Mesodermal cell (in vitro differentiated cells): ENCODE measurements around the gene CEP20.

ENCODE experiments used
- H3K27ac ChIP-seq: 2 replicates; pipeline ENCODE4 v1.7.0; 2013; ENCODE audit warnings: mild to moderate bottlenecking, low read depth, low read length, moderate library complexity; ENCODE audit not compliant: severe bottlenecking
- H3K36me3 ChIP-seq: 2 replicates; pipeline ENCODE4 v1.7.1; 2013; ENCODE audit warnings: mild to moderate bottlenecking, low read length, moderate library complexity; ENCODE audit not compliant: control insufficient read depth, insufficient read depth
- H3K4me1 ChIP-seq: one replicate; pipeline ENCODE4 v1.7.1; 2013; ENCODE audit warnings: mild to moderate bottlenecking, low read length; ENCODE audit not compliant: insufficient read depth, control insufficient read depth, poor library complexity, severe bottlenecking
- H3K4me3 ChIP-seq: 2 replicates; pipeline ENCODE4 v1.7.0; 2013; ENCODE audit warnings: low read length, control low read depth, mild to moderate bottlenecking; ENCODE audit not compliant: insufficient read depth, poor library complexity, severe bottlenecking; ENCODE audit errors: extremely low read depth
- H3K9me3 ChIP-seq: 2 replicates; pipeline ENCODE4 v1.7.1; 2013; ENCODE audit warnings: mild to moderate bottlenecking, low read length, moderate library complexity; ENCODE audit not compliant: control insufficient read depth
- WGBS, 2 experiments: methylation state at CpG; one replicate each; pipeline ENCODE4 v1.1.5; 2013; ENCODE audit warnings: missing lambda C conversion rate in 2 of 2; ENCODE audit not compliant: insufficient coverage in 2 of 2; 5-methylcytosine and 5-hydroxymethylcytosine counted together

The CEP20 gene

GRCh38 chr16:15833541-15833940 lies 54.9 kb downstream of the CEP20 start:
- 91 to 93% methylated on average over 5 to 8 of the region's 9 CpGs for WGBS, 2 experiments
- Histone ChIP-seq H3K27ac (no peak overlapping the region), H3K36me3 (no peaks in the 10 kb centered on the region), H3K9me3 (no peaks in the 10 kb centered on the region), H3K4me1 (no peaks in the 10 kb centered on the region), H3K4me3 (no peak overlapping the region)

- no peaks in the 10 kb centered on the region for H3K4me1 ChIP-seq
- no peaks in the 10 kb centered on the region for H3K9me3 ChIP-seq
- WGBS, 2 experiments = 93 to 100% methylated on average over 3 to 4 of the region's 6 CpGs
- H3K27ac ChIP-seq = no peak overlapping the region
- no peak overlapping the region for H3K4me3 ChIP-seq
- no peaks in the 10 kb centered on the region for H3K36me3 ChIP-seq
Observed at GRCh38 chr16:15832241-15832640, 56.2 kb downstream of the CEP20 start.

DNA sequence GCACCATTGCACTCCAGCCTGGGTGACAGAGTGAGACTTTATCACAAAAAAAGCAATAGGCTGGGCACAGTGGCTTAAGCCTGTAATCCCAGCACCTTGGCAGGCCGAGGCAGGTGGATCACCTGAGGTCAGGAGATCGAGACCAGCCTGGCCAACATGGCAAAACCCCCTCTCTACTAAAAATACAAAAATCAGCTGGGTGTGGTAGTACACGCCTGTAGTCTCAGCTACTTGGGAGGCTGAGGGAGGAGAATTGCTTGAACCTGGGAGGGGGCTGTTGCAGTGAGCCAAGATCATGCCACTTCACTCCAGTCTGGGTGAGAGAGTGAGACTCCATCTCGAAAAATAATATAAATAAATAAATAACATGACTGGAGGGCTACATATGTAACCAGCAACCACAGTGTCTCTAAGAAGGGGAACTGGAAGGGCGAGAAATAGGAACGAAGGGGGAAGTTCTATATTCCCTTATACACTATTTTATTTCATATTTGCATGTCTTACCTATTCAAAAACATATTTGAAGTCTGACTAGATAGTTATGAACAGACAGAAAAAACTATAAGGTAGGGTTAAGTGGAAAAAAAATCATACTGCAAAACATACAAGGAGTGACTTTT lies 57.5 kb downstream of the CEP20 start:
- Histone ChIP-seq H3K36me3 (no peaks in the 10 kb centered on the region), H3K9me3 (no peaks in the 10 kb centered on the region), H3K4me3 (no peak overlapping the region), H3K4me1 (no peaks in the 10 kb centered on the region), H3K27ac (no peak overlapping the region)
- WGBS, 2 experiments = 80% methylated on average over 1 of the region's 6 CpGs; no CpG with 5 or more reads in 1 of the 2 experiments

DNA sequence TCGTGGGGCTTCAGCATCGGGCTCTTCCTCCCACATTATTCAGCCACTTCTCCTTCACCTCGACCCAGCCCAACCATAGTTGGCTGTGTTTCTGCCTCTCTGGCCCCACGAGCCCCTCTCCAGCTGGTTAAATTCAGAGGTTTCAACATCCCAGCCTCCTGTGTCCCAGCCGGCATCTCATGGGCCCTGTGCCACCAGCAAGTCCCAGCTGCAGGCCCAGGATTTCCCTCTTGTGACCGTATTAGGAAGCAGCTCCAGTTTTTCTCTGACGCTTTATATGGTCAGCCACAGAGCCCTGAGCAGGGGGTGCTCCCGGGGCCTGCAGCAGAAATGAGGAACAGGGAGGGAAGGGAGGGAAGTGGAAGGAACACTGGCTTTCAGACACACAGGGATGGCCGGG lies 58.9 kb downstream of the CEP20 start:
- 63 to 77% methylated on average over 5 to 8 of the region's 9 CpGs for WGBS, 2 experiments
- Histone ChIP-seq H3K36me3 (no peaks in the 10 kb centered on the region), H3K27ac (no peak overlapping the region), H3K4me1 (no peaks in the 10 kb centered on the region), H3K4me3 (no peak overlapping the region), H3K9me3 (no peaks in the 10 kb centered on the region)

GRCh38 chr16:15827709-15828343 lies 60.6 kb downstream of the CEP20 start:
- no peak overlapping the region for H3K4me3 ChIP-seq
- H3K9me3 ChIP-seq = no peaks in the 10 kb centered on the region
- no peaks in the 10 kb centered on the region for H3K36me3 ChIP-seq
- no peak overlapping the region for H3K27ac ChIP-seq
- H3K4me1 ChIP-seq = no peaks in the 10 kb centered on the region
- WGBS, 2 experiments = 89 to 100% methylated on average over 4 to 9 of the region's 11 CpGs

DNA sequence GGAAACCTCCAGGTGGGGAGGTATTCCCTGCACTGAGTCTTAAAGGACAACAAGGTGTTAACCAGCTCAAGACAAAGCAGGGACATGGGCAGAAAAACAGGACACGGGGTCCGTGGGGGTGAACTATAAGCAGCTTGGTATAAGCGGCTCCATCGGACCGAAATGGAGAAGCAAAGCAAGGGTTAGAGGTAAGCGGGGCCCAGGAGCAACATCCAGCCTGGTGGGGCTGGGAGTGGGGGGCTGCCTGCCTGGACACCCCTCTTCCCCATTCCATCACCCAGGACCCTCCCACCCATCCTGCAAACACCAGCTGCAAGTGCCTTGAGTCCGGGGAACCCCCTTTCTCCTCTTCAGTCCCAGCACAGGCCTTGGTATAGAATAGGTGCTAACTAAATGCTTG lies 61.1 kb downstream of the CEP20 start:
- Histone ChIP-seq H3K36me3 (no peaks in the 10 kb centered on the region), H3K27ac (no peak overlapping the region), H3K4me3 (no peak overlapping the region), H3K4me1 (no peaks in the 10 kb centered on the region), H3K9me3 (no peaks in the 10 kb centered on the region)
- 91% methylated on average over 5 of the region's 7 CpGs; no CpG with 5 or more reads in 1 of the 2 experiments for WGBS, 2 experiments

DNA sequence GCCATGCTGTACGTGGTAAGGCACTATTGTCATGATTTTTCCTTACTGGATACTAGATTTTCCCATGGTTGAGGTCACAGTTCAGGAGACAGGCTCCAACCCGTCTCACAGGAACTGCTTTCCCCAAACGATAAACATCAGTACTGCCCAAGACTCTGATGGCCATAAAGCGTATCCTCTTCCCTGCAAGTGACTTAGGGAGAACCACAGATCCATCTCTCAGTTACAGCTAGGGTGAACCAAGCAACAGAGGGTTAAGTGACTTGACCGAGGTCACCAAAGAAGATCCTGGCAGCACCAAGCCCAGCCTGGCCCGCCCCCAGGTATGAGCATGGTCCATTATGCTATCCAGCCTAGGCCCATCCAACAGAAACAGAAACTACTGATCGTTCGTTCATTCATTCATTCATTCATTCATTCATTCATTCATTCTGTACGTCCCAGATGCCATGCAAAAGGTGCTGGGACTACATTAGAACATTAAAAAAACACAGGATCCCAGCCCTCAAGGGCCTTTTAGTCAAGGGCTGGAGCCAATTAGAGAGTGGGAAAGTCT lies 62.6 kb downstream of the CEP20 start:
- no peaks in the 10 kb centered on the region for H3K36me3 ChIP-seq
- H3K9me3 ChIP-seq = no peaks in the 10 kb centered on the region
- H3K4me3 ChIP-seq = no peak overlapping the region
- no peak overlapping the region for H3K27ac ChIP-seq
- WGBS, 2 experiments = 89 to 92% methylated on average over 7 to 8 of the region's 9 CpGs
- H3K4me1 ChIP-seq = no peaks in the 10 kb centered on the region

- Histone ChIP-seq H3K9me3 (peaks cover 4% of the 10 kb centered on the region), H3K36me3 (no peaks in the 10 kb centered on the region), H3K4me1 (no peaks in the 10 kb centered on the region), H3K27ac (no peak overlapping the region), H3K4me3 (no peak overlapping the region)
- WGBS, 2 experiments = 82% methylated on average over 17 of the region's 17 CpGs
Observed at GRCh38 chr16:15822957-15823356, 65.4 kb downstream of the CEP20 start.

DNA sequence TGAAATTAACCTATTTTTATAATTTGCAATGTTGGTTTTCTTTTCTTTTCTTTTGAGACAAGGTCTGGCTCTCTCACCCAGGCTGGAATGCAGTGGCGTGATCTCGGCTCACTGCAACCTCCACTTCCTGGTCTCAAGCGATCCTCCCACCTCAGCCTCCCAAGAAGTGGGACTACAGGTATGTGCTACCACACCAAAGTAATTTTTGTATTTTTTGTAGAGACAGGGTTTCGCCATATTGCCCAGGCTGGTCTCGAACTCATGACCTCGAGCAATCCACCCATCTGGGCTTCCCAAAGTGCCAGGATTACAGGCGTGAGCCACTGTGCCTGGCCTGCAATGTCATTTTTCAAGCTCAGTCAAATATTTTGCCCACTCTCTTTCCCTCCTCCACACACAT lies 67.6 kb downstream of the CEP20 start:
- no peaks in the 10 kb centered on the region for H3K36me3 ChIP-seq
- no peaks in the 10 kb centered on the region for H3K4me1 ChIP-seq
- 91 to 92% methylated on average over 4 to 6 of the region's 7 CpGs for WGBS, 2 experiments
- H3K9me3 ChIP-seq = peaks cover 17% of the 10 kb centered on the region
- no peak overlapping the region for H3K4me3 ChIP-seq
- no peak overlapping the region for H3K27ac ChIP-seq

GRCh38 chr16:15819046-15819445 lies 69.4 kb downstream of the CEP20 start:
- Histone ChIP-seq H3K27ac (no peak overlapping the region), H3K4me1 (no peaks in the 10 kb centered on the region), H3K4me3 (no peak overlapping the region), H3K36me3 (no peaks in the 10 kb centered on the region), H3K9me3 (peaks cover 17% of the 10 kb centered on the region)
- WGBS, 2 experiments = 50% methylated on average over 2 of the region's 2 CpGs; no CpG with 5 or more reads in 1 of the 2 experiments

DNA sequence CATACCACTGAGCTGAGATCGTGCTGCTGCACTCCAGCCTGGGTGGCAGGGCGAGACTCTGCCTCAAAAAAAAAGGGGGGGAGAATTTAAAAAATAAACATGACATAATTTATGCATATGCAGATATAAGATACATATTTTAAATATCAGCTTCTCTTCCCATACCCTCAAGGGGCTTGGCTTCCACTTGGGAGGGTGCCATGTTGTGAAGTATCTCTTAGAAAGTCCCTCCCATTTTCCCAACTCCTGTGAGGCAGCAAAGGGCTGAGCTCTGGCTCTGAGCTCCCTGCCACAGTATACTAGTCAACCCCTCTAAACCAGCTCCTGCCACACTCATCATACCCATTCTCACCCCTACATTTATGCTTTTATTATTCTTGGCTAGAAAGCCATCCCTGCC lies 71.0 kb downstream of the CEP20 start:
- H3K4me1 ChIP-seq = no peaks in the 10 kb centered on the region
- peaks cover 17% of the 10 kb centered on the region for H3K9me3 ChIP-seq
- WGBS, 2 experiments = no CpG with 5 or more reads among the region's 2 CpGs
- H3K4me3 ChIP-seq = no peak overlapping the region
- no peak overlapping the region for H3K27ac ChIP-seq
- H3K36me3 ChIP-seq = no peaks in the 10 kb centered on the region
